ENCODE data around the gene SNCB. TPM values are rescaled to one million over a fixed set of nuclear protein-coding genes. Genes with fewer than 3 reads are reported as not detected.
"Not testable (repeated sequence)": the region's sequence is repeated elsewhere in the genome, so short reads cannot be mapped to it uniquely, and the experiment has no call there.

SNCB gene
- total RNA-seq, 1 donor from 2014 or later = not detected

DNA sequence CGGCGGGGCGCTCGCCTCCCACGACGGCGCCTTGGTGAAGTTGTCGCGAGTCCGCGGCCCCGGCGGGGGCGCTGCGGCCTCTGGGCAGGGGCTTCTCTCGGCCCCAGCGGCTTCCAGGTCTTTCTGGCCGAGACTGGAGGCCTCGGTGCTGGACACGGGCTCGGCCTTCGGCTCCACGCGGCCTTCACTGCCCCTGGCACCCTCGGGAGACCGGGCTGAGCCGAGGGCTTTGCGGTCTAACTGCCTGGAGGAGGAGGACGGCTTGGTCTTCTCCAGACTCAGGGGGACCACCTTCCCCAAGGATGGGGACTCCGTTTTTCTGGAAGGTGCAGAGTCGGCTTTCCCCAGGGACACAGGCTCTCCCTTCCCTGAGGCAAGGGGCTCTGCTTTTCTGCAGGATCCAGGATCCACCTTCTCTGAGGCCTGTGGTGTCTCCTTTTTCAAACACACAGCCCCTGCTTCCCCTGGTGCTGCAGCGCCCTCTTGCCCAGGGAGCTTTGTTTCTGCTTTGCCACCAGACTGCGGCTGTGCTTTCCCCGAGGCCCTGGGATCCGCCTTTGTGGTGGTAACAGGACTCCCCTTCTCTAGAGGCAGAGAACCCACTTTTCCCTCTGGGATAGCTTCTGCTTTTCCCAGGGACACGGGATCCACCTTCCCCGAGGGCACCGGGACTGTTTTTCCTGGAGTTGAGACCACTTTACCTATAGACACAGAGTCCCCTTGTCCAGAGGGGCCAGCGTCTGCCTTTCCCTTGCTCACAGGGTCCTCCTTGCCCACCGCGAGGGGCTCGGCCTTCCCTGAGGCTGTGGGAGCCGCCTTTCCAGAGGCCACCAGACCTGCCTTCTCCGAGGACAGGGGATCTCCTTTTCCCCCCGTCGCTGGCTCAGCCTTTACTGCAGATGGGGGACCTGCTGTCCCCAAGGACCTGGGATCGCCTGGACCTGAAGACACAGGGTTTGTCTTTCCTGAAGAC, 32.6 kb downstream of the SNCB start:
- DNase-seq = no peak

DNA sequence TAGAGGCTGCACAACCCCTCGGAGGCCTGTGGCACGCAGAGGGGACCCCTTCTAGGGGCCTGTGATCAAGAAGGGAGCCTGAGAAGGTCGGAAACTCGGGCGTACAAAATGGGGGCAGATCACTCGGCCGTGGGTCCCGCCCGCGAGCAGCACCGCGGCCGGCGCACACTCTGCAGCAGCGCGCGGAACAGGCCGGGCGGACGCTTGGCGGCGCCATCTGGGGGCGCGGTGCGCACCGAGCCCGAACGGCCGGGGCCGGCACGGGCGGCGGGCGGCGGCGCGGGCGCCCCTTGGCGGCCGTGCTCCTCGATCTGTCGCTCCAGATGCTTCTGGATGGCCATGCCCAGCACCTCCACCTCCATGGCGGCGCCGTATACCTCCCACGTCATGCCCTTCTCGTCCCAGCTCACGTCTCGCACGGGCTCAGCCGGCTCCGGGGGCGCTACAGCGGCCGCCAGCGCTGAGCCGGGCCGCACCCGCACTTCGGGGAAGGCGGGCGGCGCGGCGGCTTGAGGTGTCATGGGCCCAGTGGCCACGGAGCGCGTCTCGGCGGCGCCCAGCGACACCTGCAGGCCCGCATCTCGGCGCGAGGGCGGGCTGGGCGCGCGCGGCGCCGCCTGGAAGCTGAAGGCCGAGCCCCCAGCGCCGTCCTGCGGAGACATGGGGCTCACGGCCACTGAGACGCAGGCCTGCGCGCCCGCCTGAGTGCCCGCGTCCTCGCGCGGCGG, 33.5 kb downstream of the SNCB start:
- DNase-seq = peak; percentile 35

DNA sequence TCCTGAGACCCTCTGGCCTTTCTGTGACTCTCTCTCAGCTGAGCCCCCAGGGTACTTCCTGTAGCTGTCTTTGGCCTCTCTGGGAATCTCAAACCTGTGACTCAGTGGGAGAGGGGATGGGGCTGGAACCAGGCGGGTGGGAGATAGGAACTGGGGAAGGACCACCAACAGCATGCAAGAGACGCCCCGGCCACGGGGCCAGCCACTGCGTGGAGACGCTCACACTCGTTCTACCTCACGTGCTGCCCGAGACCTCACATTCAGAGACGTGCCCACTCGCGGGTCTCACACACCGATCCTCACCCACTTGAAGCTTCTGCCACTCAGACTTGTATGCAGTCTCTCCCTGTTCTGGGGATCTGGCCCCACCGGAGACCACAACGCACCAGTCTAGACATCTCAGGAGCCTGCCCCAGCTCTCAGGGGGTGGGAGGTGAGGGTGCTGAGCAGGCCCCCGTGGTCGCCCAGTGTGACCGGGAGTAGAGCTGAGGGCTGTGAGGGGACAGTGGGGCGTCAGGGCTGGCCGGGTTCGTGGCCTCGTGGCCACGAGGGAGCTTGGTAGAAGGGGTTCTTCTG, 34.2 kb downstream of the SNCB start:
- no peak for DNase-seq

DNA sequence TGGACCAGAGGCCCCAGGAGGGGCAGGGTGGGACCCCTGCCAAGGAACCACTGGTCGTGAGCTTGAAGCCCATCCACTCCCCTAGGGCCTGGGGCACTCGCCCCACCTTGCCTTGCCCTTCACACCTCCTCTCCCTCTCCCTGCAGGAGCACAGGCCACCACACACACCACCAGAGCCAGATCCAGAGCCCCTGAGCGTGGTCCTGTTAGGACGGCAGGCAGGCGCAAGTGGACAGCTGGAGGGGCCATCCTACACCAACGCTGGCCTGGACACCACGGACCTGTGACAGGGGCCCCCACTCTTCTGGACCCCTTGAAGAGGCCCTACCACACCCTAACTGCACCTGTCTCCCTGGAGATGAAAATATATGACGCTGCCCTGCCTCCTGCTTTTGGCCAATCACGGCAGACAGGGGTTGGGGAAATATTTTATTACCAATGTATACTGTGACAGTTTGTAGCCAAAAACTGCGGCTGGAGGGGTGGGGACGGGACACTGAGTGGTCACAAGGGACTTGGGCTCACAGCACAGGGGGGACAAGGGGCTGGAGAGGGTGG, 34.9 kb downstream of the SNCB start:
- DNase-seq = no peak

DNA sequence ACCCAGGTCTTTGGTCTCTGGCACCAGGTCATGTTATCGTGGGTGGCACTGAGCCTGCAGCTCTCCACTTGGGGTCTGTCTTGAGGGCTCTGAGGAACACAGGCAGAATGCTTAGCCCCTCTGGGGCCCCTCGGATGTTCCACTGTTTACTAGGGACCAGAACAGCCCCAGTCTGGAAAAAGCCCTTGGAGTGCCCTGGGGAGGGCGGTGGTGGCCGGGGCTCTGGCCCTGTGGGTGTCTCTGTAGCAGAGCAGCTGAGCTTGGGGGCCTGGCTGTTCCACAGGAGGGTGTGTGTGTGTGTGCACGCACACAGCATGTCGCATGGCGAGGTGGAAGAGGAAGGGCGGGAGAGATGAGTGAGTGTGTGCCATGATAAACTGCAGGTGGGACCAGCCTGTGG, 35.8 kb downstream of the SNCB start:
- no peak for DNase-seq

DNA sequence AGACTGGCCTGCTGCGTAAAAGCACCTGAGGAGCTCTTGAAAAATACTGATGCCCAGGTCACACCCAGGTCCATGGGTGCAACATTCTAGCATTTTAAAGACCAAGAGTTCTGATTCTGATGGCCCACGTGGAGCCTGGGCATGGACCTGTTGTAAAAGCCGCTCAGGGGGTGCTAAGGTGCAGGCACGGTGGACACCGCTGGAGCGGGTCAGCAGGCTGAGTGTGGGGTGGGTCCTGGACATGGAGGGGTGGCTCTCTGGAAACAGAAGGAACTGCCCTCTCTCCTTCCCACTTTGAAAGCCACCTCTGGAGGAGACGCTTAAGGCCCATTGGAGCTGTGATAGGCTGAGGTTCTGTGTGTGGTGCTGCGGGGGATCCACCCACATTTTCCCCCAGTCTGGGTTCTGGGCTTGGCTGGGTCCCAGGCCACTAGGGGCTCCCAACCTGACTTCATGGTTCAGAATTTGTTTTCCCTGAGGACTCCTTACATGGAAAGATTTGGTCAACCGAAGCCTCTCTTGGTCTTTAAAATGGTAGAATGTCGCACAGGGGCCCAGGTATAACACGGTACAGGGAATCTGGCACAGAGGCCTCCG, 37.0 kb downstream of the SNCB start:
- no peak for DNase-seq

DNA sequence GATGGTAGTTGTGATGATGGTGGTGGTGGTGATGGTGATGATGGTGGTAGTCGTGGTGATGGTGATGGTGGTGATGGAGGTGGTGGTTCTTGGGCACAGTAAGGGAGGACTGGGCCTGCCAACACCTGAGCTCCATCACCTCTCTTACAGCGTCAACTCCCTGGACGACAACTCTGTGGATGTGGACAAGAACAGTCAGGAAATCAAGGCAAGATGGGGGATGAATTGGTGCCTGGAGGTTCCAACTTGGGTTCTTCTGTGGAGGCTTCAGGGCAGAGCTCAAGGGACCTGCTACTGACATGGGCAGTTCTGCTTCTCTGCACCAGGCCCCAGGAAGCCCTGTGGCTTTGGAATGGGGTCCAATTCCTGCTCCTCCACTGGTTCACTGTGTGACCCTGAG, 37.8 kb downstream of the SNCB start:
- no peak for DNase-seq

DNA sequence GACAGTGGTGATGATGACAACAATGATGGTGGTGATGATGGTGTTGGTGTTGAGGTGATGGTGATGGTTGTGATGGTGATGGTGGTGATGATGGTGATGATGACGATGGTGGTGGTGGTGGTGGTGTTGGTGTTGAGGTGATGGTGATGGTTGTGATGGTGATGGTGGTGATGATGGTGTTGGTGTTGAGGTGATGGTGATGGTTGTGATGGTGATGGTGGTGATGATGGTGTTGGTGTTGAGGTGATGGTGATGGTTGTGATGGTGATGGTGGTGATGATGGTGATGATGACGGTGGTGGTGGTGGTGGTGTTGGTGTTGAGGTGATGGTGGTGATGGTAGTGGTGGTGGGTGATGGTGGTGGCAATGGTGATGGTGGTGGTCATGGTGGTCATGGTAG, 38.7 kb downstream of the SNCB start:
- not testable (repeated sequence) for DNase-seq

DNA sequence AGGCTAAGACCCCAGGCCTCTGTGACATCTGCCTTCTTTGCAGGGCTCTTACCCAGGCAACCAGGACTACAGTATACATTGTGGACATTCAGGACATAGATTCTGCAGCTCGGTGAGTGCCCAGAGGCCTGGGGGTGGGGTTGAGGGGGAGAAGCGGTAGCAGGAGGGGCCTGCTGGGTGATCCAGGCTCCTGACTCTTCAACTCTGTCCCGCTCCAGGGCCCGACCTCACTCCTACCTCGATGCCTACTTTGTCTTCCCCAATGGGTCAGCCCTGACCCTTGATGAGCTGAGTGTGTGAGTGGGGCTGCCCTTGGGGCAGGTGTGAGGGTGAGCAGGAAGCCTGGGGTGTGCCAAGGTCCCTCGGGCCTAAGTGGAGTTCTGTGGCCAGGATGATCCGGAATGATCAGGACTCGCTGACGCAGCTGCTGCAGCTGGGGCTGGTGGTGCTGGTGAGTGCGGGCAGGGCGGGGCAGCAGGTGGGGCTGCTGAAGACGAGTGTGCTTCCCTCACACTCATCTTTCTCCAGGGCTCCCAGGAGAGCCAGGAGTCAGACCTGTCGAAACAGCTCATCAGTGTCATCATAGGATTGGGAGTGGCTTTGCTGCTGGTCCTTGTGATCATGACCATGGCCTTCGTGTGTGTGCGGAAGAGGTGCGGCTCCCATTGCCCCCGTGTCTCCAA, 40.2 kb downstream of the SNCB start:
- DNase-seq = no peak

DNA sequence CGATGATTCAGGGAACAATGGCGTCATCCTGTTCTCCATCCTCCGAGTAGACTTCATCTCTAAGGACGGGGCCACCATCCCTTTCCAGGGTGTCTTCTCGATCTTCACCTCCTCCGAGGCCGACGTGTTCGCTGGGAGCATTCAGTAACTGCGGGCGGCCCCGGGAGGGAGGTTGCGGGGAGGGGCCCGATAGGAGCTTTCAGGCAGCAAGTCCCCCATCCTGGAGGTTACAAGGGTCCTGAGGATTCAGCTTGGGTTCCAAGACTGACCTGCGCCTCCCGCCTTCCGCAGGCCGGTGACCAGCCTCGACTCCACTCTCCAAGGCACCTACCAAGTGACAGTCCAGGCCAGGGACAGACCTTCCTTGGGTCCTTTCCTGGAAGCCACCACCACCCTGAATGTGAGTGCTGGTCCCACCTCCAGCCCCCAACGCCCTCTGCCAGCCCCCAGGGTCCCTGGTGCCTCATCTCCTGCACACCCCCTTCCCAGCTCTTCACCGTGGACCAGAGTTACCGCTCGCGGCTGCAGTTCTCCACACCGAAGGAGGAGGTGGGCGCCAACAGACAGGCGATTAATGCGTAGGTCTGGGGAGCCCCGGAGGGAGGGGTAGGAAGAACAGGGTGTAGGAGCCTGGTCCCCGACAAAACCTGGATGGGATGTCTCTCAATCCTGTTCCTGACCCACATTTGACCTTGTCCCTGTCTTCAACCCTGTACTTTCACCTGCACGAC, 41.1 kb downstream of the SNCB start:
- no peak for DNase-seq

DNA sequence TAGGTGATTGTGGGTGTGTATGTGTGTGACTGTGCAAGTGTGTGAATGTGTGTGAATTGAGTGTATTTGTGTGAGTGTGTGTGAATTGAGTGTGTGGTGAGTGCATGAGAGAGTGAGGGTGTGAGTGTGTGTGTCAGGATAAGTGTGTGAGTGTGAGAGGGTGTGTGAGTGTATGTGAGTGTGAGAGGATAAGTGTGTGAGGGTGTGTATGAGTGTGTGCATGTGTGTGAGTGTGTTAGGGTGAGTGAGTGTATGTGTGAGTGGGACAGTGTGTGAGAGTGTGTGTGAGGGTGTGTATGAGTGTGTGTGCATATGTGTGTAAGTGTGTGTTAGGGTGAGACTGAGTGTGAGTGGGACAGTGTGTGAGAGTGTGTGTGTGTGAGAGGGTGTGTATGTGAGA, 42.0 kb downstream of the SNCB start:
- DNase-seq = no peak

DNA sequence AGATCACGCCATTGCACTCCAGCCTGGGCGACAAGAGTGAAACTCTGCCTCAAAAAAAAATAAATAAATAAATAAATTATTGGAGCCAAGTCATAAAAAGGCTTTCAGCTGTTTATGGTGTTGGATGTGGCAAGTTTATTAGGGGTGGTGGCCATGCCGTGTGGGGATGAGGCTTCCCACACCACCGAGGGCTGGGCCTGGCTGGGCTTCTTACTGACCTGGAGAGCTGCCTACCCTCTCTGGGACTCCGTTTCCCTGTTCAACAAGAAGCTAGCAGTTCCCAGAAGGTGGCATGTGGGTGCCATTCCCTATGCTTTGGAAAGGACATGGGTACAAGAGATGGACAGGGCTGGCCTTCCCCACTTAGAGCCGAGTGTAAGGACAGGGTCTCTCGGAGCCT, 42.9 kb downstream of the SNCB start:
- no peak for DNase-seq

DNA sequence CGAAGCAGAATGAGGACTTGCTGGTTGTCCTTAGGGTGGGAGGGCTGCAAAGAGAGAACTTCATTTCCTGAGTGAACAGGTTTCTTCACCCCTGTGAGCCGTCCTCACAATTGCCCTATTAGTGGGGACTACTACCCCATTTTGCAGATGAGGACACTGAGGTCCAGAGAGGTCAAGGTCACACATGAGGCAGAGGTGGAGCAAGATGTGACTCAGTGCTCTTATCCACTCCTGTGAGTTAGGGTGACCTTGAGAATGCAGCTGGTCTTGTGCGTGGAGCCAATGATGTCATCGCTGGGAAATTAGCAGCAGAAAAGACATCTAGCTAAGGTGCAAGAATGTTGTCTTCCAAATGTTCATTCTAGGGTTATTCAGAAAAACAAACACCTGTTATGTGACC, 47.3 kb downstream of the SNCB start:
- DNase-seq = no peak

DNA sequence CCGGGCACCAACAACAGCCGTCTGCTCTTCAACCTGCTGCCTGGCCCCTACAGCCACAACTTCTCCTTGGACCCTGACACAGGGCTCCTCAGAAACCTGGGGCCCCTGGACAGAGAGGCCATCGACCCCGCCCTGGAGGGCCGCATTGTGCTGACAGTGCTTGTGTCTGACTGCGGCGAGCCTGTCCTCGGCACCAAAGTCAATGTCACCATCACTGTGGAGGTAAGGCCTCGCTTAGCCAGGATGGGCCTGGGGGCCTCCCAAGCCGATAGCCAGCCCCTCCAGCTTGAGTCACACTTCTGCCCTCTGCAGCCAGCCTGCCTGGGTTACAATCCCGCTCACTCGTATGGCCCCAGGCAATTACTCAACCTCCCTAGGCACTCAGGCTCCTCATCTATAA, 49.0 kb downstream of the SNCB start:
- DNase-seq = no peak

DNA sequence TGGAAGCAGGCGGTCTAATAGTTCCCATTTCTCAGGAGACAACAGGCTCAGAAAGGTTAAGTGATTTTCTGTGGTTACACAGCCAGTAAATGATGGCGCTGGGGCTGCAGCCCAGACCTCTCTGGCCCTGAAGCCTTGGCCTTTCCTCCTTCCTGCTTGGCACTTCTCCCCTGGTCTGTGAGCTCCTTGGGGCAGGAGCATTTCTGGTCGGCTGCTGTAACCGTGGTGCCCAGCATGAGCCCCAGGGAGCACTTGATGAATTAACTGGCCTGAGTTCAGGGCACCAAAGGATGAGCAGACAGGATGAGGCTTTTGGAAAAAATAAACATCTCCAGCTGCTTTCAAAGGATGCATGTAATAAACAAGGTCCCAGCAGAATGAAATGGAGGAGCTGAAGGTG, 51.0 kb downstream of the SNCB start:
- DNase-seq = no peak

DNA sequence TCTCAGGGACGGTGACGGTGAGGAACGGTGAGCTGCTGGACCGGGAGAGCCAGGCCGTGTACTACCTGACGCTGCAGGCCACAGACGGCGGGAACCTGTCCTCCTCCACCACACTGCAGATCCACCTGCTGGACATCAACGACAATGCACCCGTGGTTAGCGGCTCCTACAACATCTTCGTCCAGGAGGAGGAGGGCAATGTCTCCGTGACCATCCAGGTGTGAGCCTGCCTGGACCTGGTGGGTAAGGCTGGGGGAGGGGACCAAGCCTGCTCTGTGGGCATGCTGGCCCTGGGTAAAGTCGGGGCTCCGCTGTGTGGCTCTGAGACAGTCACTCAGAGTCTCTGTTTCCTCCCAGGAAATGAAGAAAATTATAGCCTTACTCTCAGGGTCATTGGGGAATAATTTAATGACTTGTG, 51.9 kb downstream of the SNCB start:
- DNase-seq = peak; percentile 47

DNA sequence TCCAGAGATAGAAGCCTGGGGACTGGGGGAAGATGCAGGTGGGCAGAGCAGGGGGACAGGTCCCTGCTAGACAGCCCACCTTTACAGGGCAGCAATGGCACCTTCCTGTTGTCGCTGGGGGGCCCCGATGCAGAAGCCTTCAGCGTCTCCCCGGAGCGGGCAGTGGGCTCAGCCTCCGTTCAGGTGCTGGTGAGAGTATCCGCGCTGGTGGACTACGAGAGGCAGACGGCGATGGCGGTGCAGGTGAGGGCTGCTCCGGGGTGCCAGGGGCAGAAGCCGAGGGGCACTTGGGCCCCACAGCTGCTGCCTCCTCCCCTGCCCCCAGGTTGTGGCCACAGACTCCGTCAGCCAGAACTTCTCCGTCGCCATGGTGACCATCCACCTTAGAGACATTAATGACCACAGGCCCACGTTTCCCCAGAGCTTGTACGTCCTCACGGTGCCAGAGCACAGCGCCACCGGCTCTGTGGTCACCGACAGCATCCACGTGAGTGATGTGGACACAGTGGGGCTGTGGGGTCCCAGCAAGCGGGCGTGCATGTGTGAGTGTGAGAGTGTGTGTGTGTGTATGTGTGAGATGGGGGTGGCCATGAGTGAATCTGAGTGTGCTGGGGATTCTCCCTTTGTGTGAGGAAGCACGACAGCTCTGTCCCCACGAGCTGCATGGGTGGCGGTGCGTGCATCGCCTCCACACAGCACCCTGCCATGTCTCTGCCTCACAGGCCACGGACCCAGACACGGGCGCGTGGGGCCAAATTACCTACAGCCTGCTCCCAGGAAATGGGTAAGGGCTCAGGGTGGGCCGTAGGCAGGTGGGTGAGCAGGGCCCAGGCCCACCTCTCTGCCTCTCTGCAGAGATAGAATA, 52.8 kb downstream of the SNCB start:
- DNase-seq = no peak

DNA sequence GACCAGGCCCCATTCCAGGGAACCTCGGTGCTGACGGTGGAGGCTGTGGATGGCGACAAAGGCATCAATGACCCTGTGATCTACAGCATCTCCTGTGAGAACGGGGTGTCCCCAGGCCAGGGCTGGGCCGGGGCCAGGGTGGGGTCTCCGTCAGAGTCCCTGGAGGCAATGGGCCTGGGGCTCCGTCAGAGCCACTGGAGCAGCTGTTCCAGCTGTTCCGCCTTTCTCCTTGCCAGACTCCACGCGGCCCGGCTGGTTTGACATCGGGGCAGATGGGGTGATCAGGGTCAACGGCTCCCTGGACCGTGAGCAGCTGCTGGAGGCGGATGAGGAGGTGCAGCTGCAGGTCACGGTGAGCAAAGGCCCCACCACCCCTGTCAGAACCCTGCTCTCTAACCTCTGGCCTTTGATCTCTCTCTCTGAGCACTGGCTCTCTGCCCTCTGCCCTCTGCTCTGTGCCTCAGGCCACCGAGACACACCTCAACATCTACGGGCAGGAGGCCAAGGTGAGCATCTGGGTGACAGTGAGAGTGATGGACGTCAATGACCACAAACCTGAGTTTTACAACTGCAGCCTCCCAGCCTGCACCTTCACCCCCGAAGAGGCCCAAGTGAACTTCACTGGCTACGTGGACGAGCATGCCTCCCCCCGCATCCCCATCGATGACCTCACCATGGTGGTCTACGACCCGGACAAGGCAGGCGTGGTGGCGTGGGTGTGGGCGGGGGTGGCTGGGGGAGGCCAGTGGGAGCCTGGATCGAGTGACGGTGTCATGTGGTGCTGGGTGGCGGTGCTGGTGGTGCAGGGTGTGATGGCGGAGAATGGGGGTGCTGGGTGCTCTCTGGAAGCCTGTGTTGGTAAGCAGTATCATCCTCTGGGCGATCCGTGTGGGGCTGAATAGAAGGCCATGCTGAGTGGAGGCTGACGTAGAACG, 54.6 kb downstream of the SNCB start:
- DNase-seq = no peak

DNA sequence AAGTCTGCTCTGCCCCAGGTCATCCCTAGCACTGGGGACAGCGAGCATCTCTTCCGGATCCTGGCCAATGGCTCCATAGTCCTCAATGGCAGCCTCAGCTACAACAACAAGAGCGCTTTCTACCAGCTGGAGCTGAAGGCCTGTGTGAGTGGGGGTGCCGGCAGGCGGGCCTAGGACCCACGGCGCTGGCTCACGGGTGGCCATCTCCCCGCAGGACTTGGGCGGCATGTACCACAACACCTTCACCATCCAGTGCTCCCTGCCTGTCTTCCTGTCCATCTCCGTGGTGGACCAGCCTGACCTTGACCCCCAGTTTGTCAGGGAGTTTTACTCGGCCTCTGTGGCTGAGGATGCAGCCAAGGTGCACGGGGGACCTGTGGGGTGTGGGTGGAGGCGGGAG, 55.3 kb downstream of the SNCB start:
- DNase-seq = no peak

Data from tongue (tissue), 2 donors.